Activated naive CD4-positive, alpha-beta T cell (primary cell): ENCODE results near the gene NEU1.
"Not testable (repeated sequence)": the region's sequence is repeated elsewhere in the genome, so short reads cannot be mapped to it uniquely, and the experiment has no call there.

Experiments
- DNase-seq, 4 experiments: peaks; one replicate each; lab custom pipeline; 2025; lab: John Stamatoyannopoulos, UW

The NEU1 gene

DNA sequence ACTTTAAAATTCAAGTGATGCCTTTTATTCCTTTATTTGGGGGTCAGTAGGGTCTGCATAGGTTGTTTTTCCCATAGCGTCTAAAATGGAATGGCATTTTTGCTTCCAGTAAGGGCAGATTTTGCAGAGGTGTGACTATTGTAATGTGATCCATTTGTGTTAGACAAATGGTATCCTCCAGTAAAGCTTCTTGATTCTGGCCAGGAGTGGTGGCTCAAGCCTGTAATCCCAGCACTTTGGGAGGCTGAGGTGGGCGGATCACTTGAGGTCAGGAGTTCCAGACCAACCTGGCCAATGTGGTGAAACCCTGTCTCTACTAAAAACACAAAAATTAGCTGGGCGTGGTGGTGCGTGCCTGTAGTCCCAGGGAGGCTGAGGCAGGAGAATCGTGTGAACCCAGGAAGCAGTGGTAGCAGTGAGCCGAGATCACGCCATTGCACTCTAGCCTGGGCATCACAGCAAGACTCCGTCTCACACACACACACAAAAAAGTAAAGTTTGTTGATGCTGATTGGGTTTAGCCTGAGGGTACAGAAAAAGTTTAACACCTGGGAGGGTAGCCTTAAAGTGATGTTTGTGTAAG, 44.6 kb downstream of the NEU1 start:
- not testable (repeated sequence) for DNase-seq

DNA sequence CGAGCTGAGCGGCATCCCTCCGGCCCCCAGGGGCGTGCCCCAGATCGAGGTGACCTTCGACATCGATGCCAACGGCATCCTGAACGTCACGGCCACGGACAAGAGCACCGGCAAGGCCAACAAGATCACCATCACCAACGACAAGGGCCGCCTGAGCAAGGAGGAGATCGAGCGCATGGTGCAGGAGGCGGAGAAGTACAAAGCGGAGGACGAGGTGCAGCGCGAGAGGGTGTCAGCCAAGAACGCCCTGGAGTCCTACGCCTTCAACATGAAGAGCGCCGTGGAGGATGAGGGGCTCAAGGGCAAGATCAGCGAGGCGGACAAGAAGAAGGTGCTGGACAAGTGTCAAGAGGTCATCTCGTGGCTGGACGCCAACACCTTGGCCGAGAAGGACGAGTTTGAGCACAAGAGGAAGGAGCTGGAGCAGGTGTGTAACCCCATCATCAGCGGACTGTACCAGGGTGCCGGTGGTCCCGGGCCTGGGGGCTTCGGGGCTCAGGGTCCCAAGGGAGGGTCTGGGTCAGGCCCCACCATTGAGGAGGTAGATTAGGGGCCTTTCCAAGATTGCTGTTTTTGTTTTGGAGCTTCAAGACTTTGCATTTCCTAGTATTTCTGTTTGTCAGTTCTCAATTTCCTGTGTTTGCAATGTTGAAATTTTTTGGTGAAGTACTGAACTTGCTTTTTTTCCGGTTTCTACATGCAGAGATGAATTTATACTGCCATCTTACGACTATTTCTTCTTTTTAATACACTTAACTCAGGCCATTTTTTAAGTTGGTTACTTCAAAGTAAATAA, 45.3 kb downstream of the NEU1 start:
- DNase-seq: peak in 1 of 4 experiments; percentile 21

DNA sequence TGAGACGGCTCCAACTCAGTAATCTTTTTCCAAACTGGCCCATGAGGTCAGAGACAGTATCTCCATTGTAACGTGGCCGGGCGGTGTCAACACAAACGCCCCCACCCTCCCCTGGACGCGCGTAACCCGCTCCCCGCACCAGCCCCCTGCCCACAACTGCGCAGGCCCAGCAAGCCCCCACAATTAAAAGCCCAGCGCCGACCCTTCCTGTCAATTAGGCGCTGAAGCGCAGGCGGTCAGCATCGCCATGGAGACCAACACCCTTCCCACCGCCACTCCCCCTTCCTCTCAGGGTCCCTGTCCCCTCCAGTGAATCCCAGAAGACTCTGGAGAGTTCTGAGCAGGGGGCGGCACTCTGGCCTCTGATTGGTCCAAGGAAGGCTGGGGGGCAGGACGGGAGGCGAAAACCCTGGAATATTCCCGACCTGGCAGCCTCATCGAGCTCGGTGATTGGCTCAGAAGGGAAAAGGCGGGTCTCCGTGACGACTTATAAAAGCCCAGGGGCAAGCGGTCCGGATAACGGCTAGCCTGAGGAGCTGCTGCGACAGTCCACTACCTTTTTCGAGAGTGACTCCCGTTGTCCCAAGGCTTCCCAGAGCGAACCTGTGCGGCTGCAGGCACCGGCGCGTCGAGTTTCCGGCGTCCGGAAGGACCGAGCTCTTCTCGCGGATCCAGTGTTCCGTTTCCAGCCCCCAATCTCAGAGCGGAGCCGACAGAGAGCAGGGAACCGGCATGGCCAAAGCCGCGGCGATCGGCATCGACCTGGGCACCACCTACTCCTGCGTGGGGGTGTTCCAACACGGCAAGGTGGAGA, 47.4 kb downstream of the NEU1 start, which contains the start of the genes HSPA1A and HSPA1L:
Gene HSPA1A (plus strand): TSS at position 519 of the 814 bp plus-strand sequence. CDS start 214 bp downstream, at position 733.
Gene HSPA1L (minus strand): TSS at position 259 of the 814 bp plus-strand sequence. CDS start 3,311 bp downstream, outside the sequence.
- DNase-seq: peak in 3 of 4 experiments; percentile 35 to 49 (median 46)

DNA sequence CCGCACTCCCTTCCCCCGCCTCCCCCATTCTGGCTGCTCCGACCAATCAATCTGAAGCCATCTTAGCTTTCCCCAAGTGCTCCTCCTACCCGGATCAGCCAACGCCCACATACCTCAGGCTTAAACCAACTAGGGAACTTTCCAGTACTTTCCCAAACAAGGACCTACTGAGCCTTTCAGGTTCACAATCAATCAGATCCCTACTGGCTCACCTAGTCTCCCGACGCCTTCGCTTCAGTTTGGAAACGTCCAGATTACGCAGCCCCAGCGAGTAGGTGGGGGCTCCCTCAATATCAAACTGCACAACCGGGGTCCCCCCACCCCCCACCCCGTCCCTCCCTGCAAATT, 48.0 kb downstream of the NEU1 start:
- peak in 2 of 4 experiments; percentile 18 to 51 for DNase-seq

DNA sequence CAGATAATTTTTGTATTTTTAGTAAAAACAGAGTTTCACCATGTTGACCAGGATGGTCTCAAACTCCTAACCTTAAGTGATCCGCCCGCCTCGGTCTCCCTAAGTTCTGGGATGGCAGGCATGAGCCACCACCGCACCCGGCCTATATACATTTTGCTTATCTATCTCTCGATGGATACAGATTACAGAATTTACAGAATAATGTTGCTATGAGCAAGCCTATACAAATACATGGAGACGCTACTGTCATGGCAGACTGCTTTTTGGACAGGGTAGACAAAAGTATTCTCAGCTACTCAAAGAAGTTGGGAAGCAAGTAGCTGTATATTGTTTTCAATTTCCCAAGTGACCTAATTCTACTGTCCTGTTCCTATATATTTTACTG, 49.2 kb downstream of the NEU1 start:
- no peak for DNase-seq

DNA sequence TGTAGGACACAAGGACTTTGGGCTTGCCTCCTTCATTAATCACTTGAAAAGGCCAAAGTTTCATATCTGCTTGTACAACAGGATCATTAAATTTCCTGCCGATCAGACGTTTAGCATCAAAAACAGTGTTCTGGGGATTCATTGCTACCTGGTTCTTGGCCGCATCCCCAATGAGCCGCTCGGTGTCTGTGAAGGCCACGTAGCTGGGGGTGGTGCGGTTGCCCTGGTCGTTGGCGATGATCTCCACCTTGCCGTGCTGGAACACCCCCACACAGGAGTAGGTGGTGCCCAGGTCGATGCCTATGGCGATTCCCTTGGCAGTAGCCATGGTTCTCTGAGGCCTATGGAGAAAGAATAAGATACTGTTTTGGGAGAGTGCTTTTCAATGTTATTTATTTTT, 51.0 kb downstream of the NEU1 start:
- no peak for DNase-seq

DNA sequence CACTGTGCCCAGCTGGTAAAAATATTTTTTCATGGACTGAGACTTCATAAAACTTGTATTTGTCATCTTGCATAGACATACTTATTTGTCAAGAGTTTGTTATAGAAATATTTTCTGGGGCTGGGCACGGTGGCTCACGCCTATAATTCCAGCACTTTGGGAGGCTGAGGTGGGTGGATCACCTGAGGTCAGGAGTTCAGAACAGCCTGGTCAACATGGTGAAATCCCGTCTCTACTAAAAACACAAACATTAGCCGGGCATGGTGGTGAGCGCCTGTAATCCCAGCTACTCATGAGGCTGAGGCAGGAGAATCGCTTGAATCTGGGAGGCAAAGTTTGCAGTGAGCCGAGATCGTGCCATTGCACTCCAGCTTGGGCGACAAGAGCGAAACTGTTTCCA, 54.0 kb downstream of the NEU1 start:
- DNase-seq: not testable (repeated sequence)
